ENCODE results near the gene PCDHGA2.
"Not testable (repeated sequence)": the region's sequence is repeated elsewhere in the genome, so short reads cannot be mapped to it uniquely, and the experiment has no call there.

DNA sequence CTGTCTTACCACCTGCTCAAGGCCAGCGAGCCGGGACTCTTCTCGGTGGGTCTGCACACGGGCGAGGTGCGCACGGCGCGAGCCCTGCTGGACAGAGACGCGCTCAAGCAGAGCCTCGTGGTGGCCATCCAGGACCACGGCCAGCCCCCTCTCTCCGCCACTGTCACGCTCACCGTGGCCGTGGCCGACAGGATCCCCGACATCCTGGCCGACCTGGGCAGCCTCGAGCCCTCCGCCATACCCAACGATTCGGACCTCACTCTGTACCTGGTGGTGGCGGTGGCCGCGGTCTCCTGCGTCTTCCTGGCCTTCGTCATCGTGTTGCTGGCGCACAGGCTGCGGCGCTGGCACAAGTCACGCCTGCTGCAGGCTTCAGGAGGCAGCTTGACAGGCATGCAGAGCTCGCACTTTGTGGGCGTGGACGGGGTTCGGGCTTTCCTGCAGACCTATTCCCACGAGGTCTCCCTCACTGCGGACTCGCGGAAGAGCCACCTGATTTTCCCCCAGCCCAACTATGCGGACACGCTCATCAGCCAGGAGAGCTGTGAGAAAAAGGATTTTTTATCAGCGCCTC lies 2.3 kb downstream of the PCDHGA2 start:
- TF ChIP-seq EZH2 (IDR thresholded peaks at IDR 0.05; ENCODE audit: borderline replicate concordance, low read depth, low read length, severe bottlenecking) = not testable (repeated sequence)
- TF ChIP-seq, protein P1, sequence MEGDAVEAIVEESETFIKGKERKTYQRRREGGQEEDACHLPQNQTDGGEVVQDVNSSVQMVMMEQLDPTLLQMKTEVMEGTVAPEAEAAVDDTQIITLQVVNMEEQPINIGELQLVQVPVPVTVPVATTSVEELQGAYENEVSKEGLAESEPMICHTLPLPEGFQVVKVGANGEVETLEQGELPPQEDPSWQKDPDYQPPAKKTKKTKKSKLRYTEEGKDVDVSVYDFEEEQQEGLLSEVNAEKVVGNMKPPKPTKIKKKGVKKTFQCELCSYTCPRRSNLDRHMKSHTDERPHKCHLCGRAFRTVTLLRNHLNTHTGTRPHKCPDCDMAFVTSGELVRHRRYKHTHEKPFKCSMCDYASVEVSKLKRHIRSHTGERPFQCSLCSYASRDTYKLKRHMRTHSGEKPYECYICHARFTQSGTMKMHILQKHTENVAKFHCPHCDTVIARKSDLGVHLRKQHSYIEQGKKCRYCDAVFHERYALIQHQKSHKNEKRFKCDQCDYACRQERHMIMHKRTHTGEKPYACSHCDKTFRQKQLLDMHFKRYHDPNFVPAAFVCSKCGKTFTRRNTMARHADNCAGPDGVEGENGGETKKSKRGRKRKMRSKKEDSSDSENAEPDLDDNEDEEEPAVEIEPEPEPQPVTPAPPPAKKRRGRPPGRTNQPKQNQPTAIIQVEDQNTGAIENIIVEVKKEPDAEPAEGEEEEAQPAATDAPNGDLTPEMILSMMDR (IDR thresholded peaks at IDR 0.05; ENCODE audit: borderline replicate concordance, extremely low read depth, low read length, poor library complexity, severe bottlenecking) = not testable (repeated sequence)
